A673 (cell line): ENCODE measurements around the gene PACRG.

ENCODE experiments used
- EZH2 ChIP-seq: fragments of 200-600 bp; sonication (generic); IDR thresholded peaks from 2 replicates; pipeline ENCODE4 v1.6.1; 2017; ENCODE audit warnings: borderline replicate concordance, low read depth, mild to moderate bottlenecking, mixed read lengths, antibody characterized with exemption, low read length; ENCODE audit not compliant: poor library complexity, severe bottlenecking
- TF ChIP-seq, protein P1 (sequence below): fragments of 300-800, 200-600 bp; sonication (generic); conservative IDR thresholded peaks from 2 replicates; pipeline ENCODE4 v1.5.1; 2017; ENCODE audit warnings: low read depth, mild to moderate bottlenecking, antibody characterized with exemption, low read length, moderate library complexity, mixed read lengths

DNA sequence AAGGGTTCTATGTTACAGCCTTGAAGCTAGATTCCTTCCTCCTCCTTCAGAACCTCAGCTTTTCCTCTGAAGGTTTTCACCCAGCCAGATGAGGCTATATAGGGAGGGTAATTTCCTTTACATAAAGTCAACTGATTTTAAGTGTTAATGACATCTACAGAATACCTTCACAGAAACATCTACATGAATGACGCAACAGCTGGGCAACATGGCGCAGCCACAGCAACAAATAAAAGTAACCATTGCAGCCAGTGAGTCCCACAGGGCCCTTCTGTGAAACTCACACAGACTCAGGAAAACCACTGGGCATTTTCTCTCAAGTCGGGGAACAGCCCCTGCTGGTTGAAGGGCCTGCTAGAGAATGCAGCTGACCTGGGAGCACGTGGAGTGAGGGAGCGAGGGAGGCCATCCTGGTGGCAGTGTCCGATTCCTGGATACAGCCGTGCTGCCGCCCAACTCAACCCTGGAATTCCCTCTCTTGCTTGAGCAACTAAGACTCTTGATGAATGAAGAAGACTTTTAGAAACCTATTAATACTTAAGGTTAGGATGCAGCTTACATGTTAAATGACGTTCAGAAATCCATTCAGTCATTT lies 176.4 kb downstream of the PACRG start:
- TF ChIP-seq, protein P1, sequence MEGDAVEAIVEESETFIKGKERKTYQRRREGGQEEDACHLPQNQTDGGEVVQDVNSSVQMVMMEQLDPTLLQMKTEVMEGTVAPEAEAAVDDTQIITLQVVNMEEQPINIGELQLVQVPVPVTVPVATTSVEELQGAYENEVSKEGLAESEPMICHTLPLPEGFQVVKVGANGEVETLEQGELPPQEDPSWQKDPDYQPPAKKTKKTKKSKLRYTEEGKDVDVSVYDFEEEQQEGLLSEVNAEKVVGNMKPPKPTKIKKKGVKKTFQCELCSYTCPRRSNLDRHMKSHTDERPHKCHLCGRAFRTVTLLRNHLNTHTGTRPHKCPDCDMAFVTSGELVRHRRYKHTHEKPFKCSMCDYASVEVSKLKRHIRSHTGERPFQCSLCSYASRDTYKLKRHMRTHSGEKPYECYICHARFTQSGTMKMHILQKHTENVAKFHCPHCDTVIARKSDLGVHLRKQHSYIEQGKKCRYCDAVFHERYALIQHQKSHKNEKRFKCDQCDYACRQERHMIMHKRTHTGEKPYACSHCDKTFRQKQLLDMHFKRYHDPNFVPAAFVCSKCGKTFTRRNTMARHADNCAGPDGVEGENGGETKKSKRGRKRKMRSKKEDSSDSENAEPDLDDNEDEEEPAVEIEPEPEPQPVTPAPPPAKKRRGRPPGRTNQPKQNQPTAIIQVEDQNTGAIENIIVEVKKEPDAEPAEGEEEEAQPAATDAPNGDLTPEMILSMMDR = no peak
- TF ChIP-seq EZH2 = no peak
